IMR-90 (cell line): ENCODE results near the gene ELAVL1.

ENCODE experiments used
- BHLHE40 ChIP-seq: fragments of 150-350 bp; IDR thresholded peaks from 2 replicates; pipeline ENCODE4 v1.6.1; 2016; ENCODE audit warnings: mild to moderate bottlenecking, low read depth, low read length
- CEBPB ChIP-seq: IDR thresholded peaks from 2 replicates; pipeline ENCODE4 v1.6.1; 2012; ENCODE audit warnings: low read depth, low read length, improper control_type of control experiment
- MAZ ChIP-seq: IDR thresholded peaks from 2 replicates; pipeline ENCODE4 v1.6.1; 2012; ENCODE audit warnings: low read depth, mild to moderate bottlenecking, low read length, improper control_type of control experiment, moderate library complexity, borderline replicate concordance
- NFE2L2 ChIP-seq: fragments of 150-350 bp; IDR thresholded peaks from 2 replicates; pipeline ENCODE4 v1.6.1; 2016; ENCODE audit warnings: low read depth, mild to moderate bottlenecking, low read length
- POLR2A ChIP-seq: IDR thresholded peaks from 2 replicates; pipeline ENCODE4 v1.6.1; 2012; ENCODE audit warnings: mild to moderate bottlenecking, low read depth, low read length
- RCOR1 ChIP-seq: IDR thresholded peaks from 2 replicates; pipeline ENCODE4 v1.6.1; 2012; ENCODE audit warnings: mild to moderate bottlenecking, low read length, improper control_type of control experiment; ENCODE audit not compliant: insufficient replicate concordance
- TF ChIP-seq, protein P1 (sequence below): conservative IDR thresholded peaks from 2 replicates; pipeline ENCODE4 v1.5.1; 2012; ENCODE audit warnings: mild to moderate bottlenecking, low read depth, low read length, improper control_type of control experiment
- TF ChIP-seq, protein P2 (sequence below): fragments of 150-350 bp; IDR thresholded peaks from 2 replicates; pipeline ENCODE4 v1.6.1; 2016; ENCODE audit warnings: low read depth, mild to moderate bottlenecking, low read length, moderate library complexity, borderline replicate concordance
- TF ChIP-seq, protein P3 (sequence below): fragments of 150-350 bp; IDR thresholded peaks from 2 replicates; pipeline ENCODE4 v1.6.1; 2017; ENCODE audit warnings: mild to moderate bottlenecking, antibody characterized with exemption, low read length, low read depth

DNA sequence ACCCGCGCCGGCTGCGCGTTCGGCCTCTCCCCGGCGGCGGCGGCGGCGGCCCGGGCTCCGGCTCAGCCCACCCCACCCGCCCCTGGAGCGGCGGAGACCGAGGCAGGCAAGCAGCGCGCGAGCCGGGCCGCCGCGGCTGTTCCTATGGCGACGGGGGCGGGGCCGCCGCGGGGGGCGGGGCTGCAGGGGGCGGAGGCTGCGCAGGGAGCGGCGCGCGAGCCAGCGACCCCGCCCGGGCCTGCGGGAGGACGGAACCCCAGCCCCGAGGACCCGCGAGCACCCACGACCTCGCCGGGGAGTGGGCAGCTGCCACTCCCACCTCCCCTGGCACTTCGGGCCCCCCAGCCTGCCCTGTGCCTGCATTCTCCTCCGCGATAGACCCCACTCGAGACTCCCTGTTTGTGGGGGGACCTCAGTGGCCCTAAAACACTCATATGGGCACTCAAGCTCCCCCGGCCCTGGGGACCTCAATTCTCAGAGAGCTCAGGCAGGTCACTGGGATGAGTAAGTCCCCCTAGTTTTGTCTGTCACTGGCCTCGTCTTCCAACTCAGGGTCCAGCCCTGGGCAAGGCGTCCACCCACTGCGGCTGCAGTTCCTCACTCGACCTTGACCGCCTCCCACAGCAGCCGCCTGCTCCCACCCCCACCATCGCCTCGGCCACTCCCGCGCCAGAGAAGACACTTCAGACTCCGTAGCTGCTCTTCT, 79.3 kb downstream of the ELAVL1 start, which contains the start of gene CTXN1:
- TF ChIP-seq, protein P1, sequence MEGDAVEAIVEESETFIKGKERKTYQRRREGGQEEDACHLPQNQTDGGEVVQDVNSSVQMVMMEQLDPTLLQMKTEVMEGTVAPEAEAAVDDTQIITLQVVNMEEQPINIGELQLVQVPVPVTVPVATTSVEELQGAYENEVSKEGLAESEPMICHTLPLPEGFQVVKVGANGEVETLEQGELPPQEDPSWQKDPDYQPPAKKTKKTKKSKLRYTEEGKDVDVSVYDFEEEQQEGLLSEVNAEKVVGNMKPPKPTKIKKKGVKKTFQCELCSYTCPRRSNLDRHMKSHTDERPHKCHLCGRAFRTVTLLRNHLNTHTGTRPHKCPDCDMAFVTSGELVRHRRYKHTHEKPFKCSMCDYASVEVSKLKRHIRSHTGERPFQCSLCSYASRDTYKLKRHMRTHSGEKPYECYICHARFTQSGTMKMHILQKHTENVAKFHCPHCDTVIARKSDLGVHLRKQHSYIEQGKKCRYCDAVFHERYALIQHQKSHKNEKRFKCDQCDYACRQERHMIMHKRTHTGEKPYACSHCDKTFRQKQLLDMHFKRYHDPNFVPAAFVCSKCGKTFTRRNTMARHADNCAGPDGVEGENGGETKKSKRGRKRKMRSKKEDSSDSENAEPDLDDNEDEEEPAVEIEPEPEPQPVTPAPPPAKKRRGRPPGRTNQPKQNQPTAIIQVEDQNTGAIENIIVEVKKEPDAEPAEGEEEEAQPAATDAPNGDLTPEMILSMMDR, result no peak
- TF ChIP-seq POLR2A, result no peak
- TF ChIP-seq NFE2L2, result no peak
- peak; percentile 67; the same call in 1 of the 2 replicates for TF ChIP-seq MAZ
- TF ChIP-seq, protein P2, sequence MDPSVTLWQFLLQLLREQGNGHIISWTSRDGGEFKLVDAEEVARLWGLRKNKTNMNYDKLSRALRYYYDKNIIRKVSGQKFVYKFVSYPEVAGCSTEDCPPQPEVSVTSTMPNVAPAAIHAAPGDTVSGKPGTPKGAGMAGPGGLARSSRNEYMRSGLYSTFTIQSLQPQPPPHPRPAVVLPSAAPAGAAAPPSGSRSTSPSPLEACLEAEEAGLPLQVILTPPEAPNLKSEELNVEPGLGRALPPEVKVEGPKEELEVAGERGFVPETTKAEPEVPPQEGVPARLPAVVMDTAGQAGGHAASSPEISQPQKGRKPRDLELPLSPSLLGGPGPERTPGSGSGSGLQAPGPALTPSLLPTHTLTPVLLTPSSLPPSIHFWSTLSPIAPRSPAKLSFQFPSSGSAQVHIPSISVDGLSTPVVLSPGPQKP, result no peak
- TF ChIP-seq, protein P3, sequence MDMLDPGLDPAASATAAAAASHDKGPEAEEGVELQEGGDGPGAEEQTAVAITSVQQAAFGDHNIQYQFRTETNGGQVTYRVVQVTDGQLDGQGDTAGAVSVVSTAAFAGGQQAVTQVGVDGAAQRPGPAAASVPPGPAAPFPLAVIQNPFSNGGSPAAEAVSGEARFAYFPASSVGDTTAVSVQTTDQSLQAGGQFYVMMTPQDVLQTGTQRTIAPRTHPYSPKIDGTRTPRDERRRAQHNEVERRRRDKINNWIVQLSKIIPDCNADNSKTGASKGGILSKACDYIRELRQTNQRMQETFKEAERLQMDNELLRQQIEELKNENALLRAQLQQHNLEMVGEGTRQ, result no peak
- no peak for TF ChIP-seq RCOR1
- no peak for TF ChIP-seq BHLHE40
- TF ChIP-seq CEBPB, result no peak
